A549 (cell line): ENCODE measurements around the gene PCNT. TPM values are rescaled to one million over a fixed set of nuclear protein-coding genes. Genes with fewer than 3 reads are reported as not detected.

ENCODE experiments used
- ATAC-seq, 2 experiments: fragments of 200-7000 bp in 1 of 2; fragments of >200 bp in 1 of 2; cut with Nextera tagmentation in 1 of 2; cut with Tn5 transposase in 1 of 2; 3 replicates each; pipeline versions ENCODE4 v1.8.0 to v1.9.1; 2018 to 2020; ENCODE audit warnings: mild to moderate bottlenecking in 1 of 2, moderate library complexity in 1 of 2
- CTCF ChIA-PET: fragments of 300-600 bp; sonication (Branson Sonifier 250); formaldehyde crosslinking; extraction: SDS; loops from one replicate; lab custom pipeline; 2021; ENCODE audit warnings: antibody characterized with exemption, inconsistent platforms; lab: Yijun Ruan, JAX
- POLR2A ChIA-PET: fragments of 350-600 bp; formaldehyde crosslinking; extraction: SDS; loops from one replicate; lab custom pipeline; 2021; ENCODE audit warnings: antibody characterized with exemption, inconsistent platforms; lab: Yijun Ruan, JAX
- DNase-seq, 2 experiments: peaks; one replicate each; pipeline versions ENCODE4 v3.0.0 to v3.0.0-alpha.2; 2011 to 2016; ENCODE audit warnings: low read depth in 1 of 2, low spot score in 1 of 2
- FAIRE-seq: peaks from 2 replicates; lab custom pipeline; 2011; peaks lifted over from hg19 to GRCh38; lab: Jason Lieb, UNC
- H3K27ac ChIP-seq, 2 experiments: fragments of >200 bp; sonication (Bioruptor Twin); formaldehyde crosslinking; 3 replicates each; pipeline ENCODE4 v1.5.1; 2016 to 2017
- H3K4me1 ChIP-seq: fragments of >200 bp; sonication (Bioruptor Twin); formaldehyde crosslinking; 3 replicates; pipeline ENCODE4 v1.6.1; 2016
- H3K4me2 ChIP-seq: fragments of >200 bp; sonication (Bioruptor Twin); formaldehyde crosslinking; 3 replicates; pipeline ENCODE4 v1.6.1; 2016
- H3K4me3 ChIP-seq: fragments of >200 bp; sonication (Bioruptor Twin); formaldehyde crosslinking; 3 replicates; pipeline ENCODE4 v1.5.1; 2016
- H3K9me3 ChIP-seq: fragments of >200 bp; sonication (Bioruptor Twin); formaldehyde crosslinking; 3 replicates; pipeline ENCODE4 v1.6.1; 2016
- BHLHE40 ChIP-seq: IDR thresholded peaks from 2 replicates; pipeline ENCODE4 v1.6.1; 2012; ENCODE audit warnings: low read depth, low read length, inconsistent platforms
- CHD2 ChIP-seq: fragments of 150-350 bp; IDR thresholded peaks from 2 replicates; pipeline ENCODE4 v1.6.1; 2014; ENCODE audit warnings: low read length; ENCODE audit not compliant: partially characterized antibody
- CTCF ChIP-seq: fragments of >200 bp; sonication (Bioruptor Twin); formaldehyde crosslinking; IDR thresholded peaks from 3 replicates; pipeline ENCODE4 v1.5.1; 2016
- ELK1 ChIP-seq: fragments of 150-350 bp; IDR thresholded peaks from 2 replicates; pipeline ENCODE4 v1.6.1; 2014; ENCODE audit warnings: low read depth, mild to moderate bottlenecking, low read length
- ESRRA ChIP-seq: fragments of 150-350 bp; IDR thresholded peaks from 2 replicates; pipeline ENCODE4 v1.6.1; 2014; ENCODE audit warnings: mild to moderate bottlenecking, low read length, borderline replicate concordance
- FOSB ChIP-seq: fragments of 250-450 bp; sonication (Bioruptor Pico); IDR thresholded peaks from 2 replicates; pipeline ENCODE4 v1.5.0; 2020; ENCODE audit warnings: mild to moderate bottlenecking, moderate library complexity
- FOXS1 ChIP-seq: fragments of 250-450 bp; sonication (Bioruptor Pico); IDR thresholded peaks from 2 replicates; pipeline ENCODE4 v1.5.0; 2020; ENCODE audit warnings: mild to moderate bottlenecking, moderate library complexity
- HMGXB4 ChIP-seq: fragments of 250-450 bp; sonication (Bioruptor Pico); IDR thresholded peaks from 2 replicates; pipeline ENCODE4 v1.5.0; 2021; ENCODE audit warnings: mild to moderate bottlenecking, moderate library complexity, borderline replicate concordance
- HOXB13 ChIP-seq: fragments of 250-450 bp; sonication (Bioruptor Pico); IDR thresholded peaks from 2 replicates; pipeline ENCODE4 v1.5.0; 2020; ENCODE audit warnings: low read depth, mild to moderate bottlenecking, moderate library complexity
- JUN ChIP-seq, 2 experiments: fragments of >200 bp; sonication (Bioruptor Twin); formaldehyde crosslinking; IDR thresholded peaks; 2 replicates in 1 of 2; 3 replicates in 1 of 2; pipeline ENCODE4 v1.6.1; 2016 to 2017
- KDM1A ChIP-seq: fragments of 200-600 bp; sonication (generic); IDR thresholded peaks from 2 replicates; pipeline ENCODE4 v1.6.1; 2016; ENCODE audit warnings: low read depth, mild to moderate bottlenecking
- KDM5A ChIP-seq: fragments of 200-600 bp; sonication (generic); IDR thresholded peaks from 2 replicates; pipeline ENCODE4 v1.6.1; 2016; ENCODE audit warnings: antibody characterized with exemption, mild to moderate bottlenecking
- MAFK ChIP-seq: fragments of 450-650 bp; IDR thresholded peaks from 2 replicates; pipeline ENCODE4 v1.6.1; 2014; ENCODE audit not compliant: partially characterized antibody
- MAX ChIP-seq: IDR thresholded peaks from 2 replicates; pipeline ENCODE4 v1.6.1; 2012
- MAZ ChIP-seq: fragments of 150-350 bp; IDR thresholded peaks from 2 replicates; pipeline ENCODE4 v1.6.1; 2014; ENCODE audit warnings: antibody characterized with exemption, low read depth, low read length, borderline replicate concordance
- MYC ChIP-seq: IDR thresholded peaks from 2 replicates; pipeline ENCODE4 v1.6.1; 2012; ENCODE audit warnings: mild to moderate bottlenecking, inconsistent platforms, low read length, improper control_type of control experiment, borderline replicate concordance
- NFE2L2 ChIP-seq: fragments of 150-350 bp; conservative IDR thresholded peaks from 2 replicates; pipeline ENCODE4 v1.6.1; 2014; ENCODE audit warnings: low read length
- NR3C1 ChIP-seq: fragments of >200 bp; sonication (Bioruptor Twin); formaldehyde crosslinking; IDR thresholded peaks from 3 replicates; pipeline ENCODE4 v1.6.1; 2017
- PHF8 ChIP-seq: fragments of 200-600 bp; sonication (generic); IDR thresholded peaks from 2 replicates; pipeline ENCODE4 v1.6.1; 2016; ENCODE audit warnings: low read depth, mild to moderate bottlenecking, antibody characterized with exemption, moderate library complexity, borderline replicate concordance
- POLR2A ChIP-seq: IDR thresholded peaks from 2 replicates; pipeline ENCODE4 v1.6.1; 2012; ENCODE audit warnings: mild to moderate bottlenecking, low read length
- POLR2AphosphoS2 ChIP-seq: conservative IDR thresholded peaks from 2 replicates; pipeline ENCODE4 v1.6.1; 2012; ENCODE audit warnings: low read length, improper control_type of control experiment, inconsistent platforms
- RARB ChIP-seq: fragments of 250-450 bp; sonication (Bioruptor Pico); IDR thresholded peaks from 2 replicates; pipeline ENCODE4 v1.8.0; 2021; ENCODE audit warnings: mild to moderate bottlenecking, moderate library complexity
- RCOR1 ChIP-seq: fragments of 150-350 bp; IDR thresholded peaks from 2 replicates; pipeline ENCODE4 v1.6.1; 2014; ENCODE audit warnings: antibody characterized with exemption, low read length, low read depth
- RFX5 ChIP-seq: fragments of 450-650 bp; IDR thresholded peaks from 2 replicates; pipeline ENCODE4 v1.7.1; 2014; ENCODE audit warnings: antibody characterized with exemption, mild to moderate bottlenecking, moderate library complexity
- RNF2 ChIP-seq: fragments of 200-600 bp; sonication (generic); IDR thresholded peaks from 2 replicates; pipeline ENCODE4 v1.6.1; 2016; ENCODE audit warnings: low read depth, mild to moderate bottlenecking, antibody characterized with exemption, moderate library complexity, borderline replicate concordance
- SREBF2 ChIP-seq: fragments of 450-650 bp; IDR thresholded peaks from 2 replicates; pipeline ENCODE4 v1.6.1; 2014; ENCODE audit warnings: mild to moderate bottlenecking, moderate library complexity
- TP53 ChIP-seq: fragments of 250-450 bp; sonication (Bioruptor Pico); IDR thresholded peaks from 2 replicates; pipeline ENCODE4 v1.5.0; 2021; ENCODE audit warnings: mild to moderate bottlenecking, moderate library complexity
- ZFP36 ChIP-seq: fragments of 450-650 bp; IDR thresholded peaks from 2 replicates; pipeline ENCODE4 v1.6.1; 2014; ENCODE audit warnings: borderline replicate concordance; ENCODE audit not compliant: partially characterized antibody
- ZNF302 ChIP-seq: fragments of 250-450 bp; sonication (Bioruptor Pico); IDR thresholded peaks from 2 replicates; pipeline ENCODE4 v1.9.0; 2021; ENCODE audit warnings: inconsistent platforms, mild to moderate bottlenecking, moderate library complexity
- ZSCAN20 ChIP-seq: fragments of 250-450 bp; sonication (Bioruptor Pico); IDR thresholded peaks from 2 replicates; pipeline ENCODE4 v1.8.0; 2022; ENCODE audit warnings: mild to moderate bottlenecking, moderate library complexity
- WGBS: methylation state at CpG from one replicate; pipeline ENCODE4 v1.1.6; 2017; ENCODE audit errors: missing lambda C conversion rate; 5-methylcytosine and 5-hydroxymethylcytosine counted together
- polyA plus RNA-seq, 4 experiments: library from polyadenylated mRNA; depleted of rRNA in 3 of 4; stranded (reverse); fragments of >200 nt; fragmentation: RNase III in 1 of 4; extraction: RNeasy Plus Mini Kit Qiagen cat#74134 plus additional on column Dnase treatment in 1 of 4; gene quantifications; 2 replicates in 3 of 4; 3 replicates in 1 of 4; pipeline ENCODE4 v1.2.3, GENCODE V29; 2011 to 2017

Gene PCNT
- polyA plus RNA-seq, 2 of the 4 experiments (the other 2 are of a cell fraction), result 11.1 to 14.6 TPM

DNA sequence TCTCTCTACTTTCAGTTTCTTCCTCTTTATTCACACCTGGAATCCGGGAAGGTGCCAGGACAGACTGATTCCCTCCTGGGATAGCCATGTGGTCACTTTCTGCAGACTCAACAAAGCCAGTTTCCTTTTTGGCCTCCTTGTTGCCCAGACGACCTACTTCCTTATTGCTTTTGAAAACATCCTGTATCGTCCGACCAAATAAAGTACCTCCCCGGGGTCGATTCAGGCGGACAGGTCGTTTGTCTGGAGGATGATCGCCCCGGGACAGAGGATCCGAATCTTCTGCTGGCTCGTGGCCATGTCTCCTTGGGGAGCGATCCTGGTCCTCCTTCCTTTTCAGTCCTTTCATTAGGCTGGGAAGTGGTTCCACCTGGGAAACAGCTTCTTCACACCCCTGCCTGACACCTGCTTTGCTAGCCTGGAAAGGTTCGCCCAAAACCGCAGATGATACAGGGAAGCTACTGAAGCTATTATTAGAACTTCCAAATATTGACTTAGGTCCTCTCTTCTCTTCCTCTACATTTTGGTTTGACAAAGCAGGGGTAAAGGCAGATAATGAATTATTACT, 39.8 kb upstream of the PCNT start:
- no peak for TF ChIP-seq CHD2
- CTCF ChIA-PET, result interaction anchor here (1.4 kb wide), 1 partner anchor 141 kb away, joined by 6 read pairs; no protein-coding TSS in a partner anchor
- POLR2A ChIA-PET, result no interaction called here

DNA sequence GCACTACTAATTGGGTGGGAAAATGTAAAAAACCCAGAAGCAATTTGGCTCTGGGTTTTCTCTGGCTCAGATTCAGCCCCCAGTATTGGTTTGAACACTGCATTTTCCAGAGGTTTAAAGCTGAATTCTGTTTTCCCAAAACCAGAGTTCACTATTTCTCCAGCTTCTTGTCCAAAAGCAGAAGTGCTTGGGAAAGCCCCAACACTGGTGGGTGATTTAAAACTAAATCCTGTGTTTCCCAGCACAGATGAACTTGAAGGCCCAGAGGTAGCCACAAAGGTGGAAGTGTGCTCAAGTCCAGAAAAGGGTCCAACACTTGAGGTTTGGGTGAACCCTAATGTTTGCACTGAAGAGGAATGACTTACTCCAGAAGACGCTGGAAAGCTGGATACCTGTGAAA, 39.2 kb upstream of the PCNT start:
- WGBS, result 89% methylated on average over 1 of the region's 1 CpG
- peak overlapping the region in 1 of 2 experiments; percentile 99; a peak in 4 of 6 replicates for H3K27ac ChIP-seq

More for the DNA sequence above, 39.8 kb upstream of the PCNT start:
- DNase-seq, result no peak
- Histone ChIP-seq H3K9me3 (no peaks in the 10 kb centered on the region), H3K4me1 (peaks cover 25% of the 10 kb centered on the region), H3K4me3 (0 out of 3 replicates have a peak overlapping the region, but pooled peaks have one; percentile 22), H3K27ac (no peak overlapping the region), H3K4me2 (peak overlapping the region; percentile 87)
- ATAC-seq, result no peak
- 86% methylated on average over 15 of the region's 15 CpGs for WGBS
- FAIRE-seq, result no peak

GRCh38 chr21:46285206-46285661, 38.7 kb upstream of the PCNT start, which contains the start of gene MCM3AP:
Gene MCM3AP (minus strand): TSS chr21:46285611. CDS start chr21:46285286, 325 bp downstream.
- Histone ChIP-seq H3K4me1 (peaks cover 25% of the 10 kb centered on the region), H3K27ac (peak within 1 kb of the TSS; percentile 99), H3K4me3 (peak within 1 kb of the TSS; percentile 98), H3K4me2 (peak within 1 kb of the TSS; percentile 87), H3K9me3 (no peaks in the 10 kb centered on the region)
- FAIRE-seq (no peak), DNase-seq (no peak), ATAC-seq (no peak)
- WGBS, result 29% methylated on average over 6 of the region's 6 CpGs
- no peak for TF ChIP-seq POLR2AphosphoS2
- TF ChIP-seq RNF2, result no peak
- TF ChIP-seq CTCF, result no peak
- no peak for TF ChIP-seq MAX
- TF ChIP-seq PHF8, result no peak
- TF ChIP-seq NR3C1, result no peak
- TF ChIP-seq MYC, result no peak
- TF ChIP-seq NFE2L2, result no peak
- TF ChIP-seq MAZ, result no peak
- no peak for TF ChIP-seq ELK1
- no peak for TF ChIP-seq ESRRA
- TF ChIP-seq TP53 (CRISPR knock-in tag), result no peak
- TF ChIP-seq CHD2, result no peak
- TF ChIP-seq KDM5A, result no peak
- no peak for TF ChIP-seq SREBF2
- TF ChIP-seq KDM1A, result no peak
- no peak for TF ChIP-seq ZNF302
- no peak for TF ChIP-seq RFX5
- no peak for TF ChIP-seq HMGXB4 (CRISPR knock-in tag)
- ChIA-PET CTCF (interaction anchor here (1.4 to 1.5 kb wide), 2 partner anchors 18 to 142 kb away, joined by 5 to 6 read pairs; no protein-coding TSS in a partner anchor), POLR2A (no interaction called here)

More for the DNA sequence above, 39.2 kb upstream of the PCNT start:
- no peaks in the 10 kb centered on the region for H3K9me3 ChIP-seq
- H3K4me2 ChIP-seq, result peak overlapping the region; percentile 87
- CTCF ChIA-PET, result interaction anchor here (1.4 to 1.5 kb wide), 2 partner anchors 17 to 141 kb away, joined by 5 to 6 read pairs; no protein-coding TSS in a partner anchor
- no peak for DNase-seq
- peaks cover 25% of the 10 kb centered on the region for H3K4me1 ChIP-seq
- TF ChIP-seq MAFK (no peak), BHLHE40 (no peak), RARB (CRISPR knock-in tag) (no peak), CHD2 (no peak), FOXS1 (no peak), HOXB13 (CRISPR knock-in tag) (no peak), ZFP36 (no peak), ESRRA (no peak), MAX (no peak), FOSB (no peak), ZSCAN20 (CRISPR knock-in tag) (no peak), POLR2A (no peak), JUN (IDR thresholded peaks at IDR 0.05) (no peak), RCOR1 (no peak)
- POLR2A ChIA-PET, result no interaction called here
- no peak for FAIRE-seq
- ATAC-seq, result no peak
- peak overlapping the region; percentile 98 for H3K4me3 ChIP-seq
